ENCODE measurements around the gene KREMEN1. TPM values are rescaled to one million over a fixed set of nuclear protein-coding genes. Genes with fewer than 3 reads are reported as not detected.
"Not testable (repeated sequence)": the region's sequence is repeated elsewhere in the genome, so short reads cannot be mapped to it uniquely, and the experiment has no call there.

KREMEN1 gene
- total RNA-seq, 1 donor from 2014 or later: 7.1 TPM

- Histone ChIP-seq H3K4me3 (ENCODE audit: low read depth, low read length) (no peak overlapping the region), H3K27me3 (ENCODE audit: control insufficient read depth, insufficient read depth, low read length) (no peaks in the 10 kb centered on the region), H3K36me3 (ENCODE audit: control insufficient read depth, insufficient read depth, low read length) (no peaks in the 10 kb centered on the region)
- DNase-seq (ENCODE audit: low read depth): no peak
- TF ChIP-seq CTCF (IDR thresholded peaks at IDR 0.05; ENCODE audit: insufficient read depth, low read length, poor library complexity, severe bottlenecking): no peak
These were observed 43.0 kb downstream of the KREMEN1 start for GRCh38 chr22:29115682-29116288.

- no peak for TF ChIP-seq CTCF (IDR thresholded peaks at IDR 0.05; ENCODE audit: insufficient read depth, low read length, poor library complexity, severe bottlenecking)
These were observed 43.7 kb downstream of the KREMEN1 start for GRCh38 chr22:29116397-29117123.

GRCh38 chr22:29117799-29118477 is 45.1 kb downstream of the KREMEN1 start:
- no peak overlapping the region for H3K4me3 ChIP-seq (ENCODE audit: low read depth, low read length)
- no peak for DNase-seq (ENCODE audit: low read depth)
- H3K36me3 ChIP-seq (ENCODE audit: control insufficient read depth, insufficient read depth, low read length): no peaks in the 10 kb centered on the region
- no peaks in the 10 kb centered on the region for H3K27me3 ChIP-seq (ENCODE audit: control insufficient read depth, insufficient read depth, low read length)
- no peak for TF ChIP-seq CTCF (IDR thresholded peaks at IDR 0.05; ENCODE audit: insufficient read depth, low read length, poor library complexity, severe bottlenecking)

More at GRCh38 chr22:29116397-29117123, 43.7 kb downstream of the KREMEN1 start:
- no peaks in the 10 kb centered on the region for H3K36me3 ChIP-seq (ENCODE audit: control insufficient read depth, insufficient read depth, low read length)
- DNase-seq (ENCODE audit: low read depth): no peak
- no peaks in the 10 kb centered on the region for H3K27me3 ChIP-seq (ENCODE audit: control insufficient read depth, insufficient read depth, low read length)
- H3K4me3 ChIP-seq (ENCODE audit: low read depth, low read length): no peak overlapping the region

GRCh38 chr22:29120098-29120912 is 47.5 kb downstream of the KREMEN1 start:
- not testable (repeated sequence) for H3K4me3 ChIP-seq (ENCODE audit: low read depth, low read length); DNase-seq (ENCODE audit: low read depth); H3K27me3 ChIP-seq (ENCODE audit: control insufficient read depth, insufficient read depth, low read length); H3K36me3 ChIP-seq (ENCODE audit: control insufficient read depth, insufficient read depth, low read length)

DNA sequence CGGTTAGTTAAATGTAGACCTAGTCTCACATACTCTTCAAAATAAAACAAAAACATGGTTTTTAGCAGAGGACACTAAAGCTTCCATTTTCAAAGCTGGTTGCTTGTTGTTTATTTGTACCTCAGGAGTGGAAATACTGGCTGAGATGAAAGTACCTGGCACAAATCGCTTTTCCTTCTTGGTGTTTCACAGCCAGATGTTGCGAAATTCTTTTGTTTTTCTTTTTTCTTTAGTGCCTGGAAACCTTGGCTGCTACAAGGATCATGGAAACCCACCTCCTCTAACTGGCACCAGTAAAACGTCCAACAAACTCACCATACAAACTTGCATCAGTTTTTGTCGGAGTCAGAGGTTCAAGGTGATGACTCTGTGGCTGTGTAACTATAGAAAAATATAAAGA is 48.3 kb downstream of the KREMEN1 start:
- no peak for TF ChIP-seq CTCF (IDR thresholded peaks at IDR 0.05; ENCODE audit: insufficient read depth, low read length, poor library complexity, severe bottlenecking)
- H3K27me3 ChIP-seq (ENCODE audit: control insufficient read depth, insufficient read depth, low read length): no peaks in the 10 kb centered on the region
- DNase-seq (ENCODE audit: low read depth): no peak
- H3K36me3 ChIP-seq (ENCODE audit: control insufficient read depth, insufficient read depth, low read length): no peaks in the 10 kb centered on the region
- no peak overlapping the region for H3K4me3 ChIP-seq (ENCODE audit: low read depth, low read length)

GRCh38 chr22:29122041-29122440 is 49.2 kb downstream of the KREMEN1 start:
- Histone ChIP-seq H3K4me3 (ENCODE audit: low read depth, low read length) (no peak overlapping the region), H3K27me3 (ENCODE audit: control insufficient read depth, insufficient read depth, low read length) (no peaks in the 10 kb centered on the region), H3K36me3 (ENCODE audit: control insufficient read depth, insufficient read depth, low read length) (no peaks in the 10 kb centered on the region)
- no peak for TF ChIP-seq CTCF (IDR thresholded peaks at IDR 0.05; ENCODE audit: insufficient read depth, low read length, poor library complexity, severe bottlenecking)
- DNase-seq (ENCODE audit: low read depth): no peak

Measured in kidney epithelial cell (primary cell).